22Rv1 (cell line): ENCODE measurements around the gene RRAS2.

Source experiments
- CTCF ChIP-seq: fragments of 450-650 bp; IDR thresholded peaks from 2 replicates; pipeline ENCODE4 v1.5.1; 2017; ENCODE audit warnings: mild to moderate bottlenecking
- ZFX ChIP-seq: fragments of 450-650 bp; IDR thresholded peaks from 2 replicates; pipeline ENCODE4 v1.6.1; 2017; ENCODE audit warnings: antibody characterized with exemption, borderline replicate concordance

- TF ChIP-seq CTCF (no peak), ZFX (no peak)
Measured at GRCh38 chr11:14390669-14391068, 31.7 kb upstream of the RRAS2 start.
